GM12878 (cell line): ENCODE measurements around the gene TSHZ2. TPM values are rescaled to one million over a fixed set of nuclear protein-coding genes. Genes with fewer than 3 reads are reported as not detected.

Experiments used
- ATAC-seq: fragments of 200-7000 bp; cut with Tn5 transposase; 3 replicates; pipeline ENCODE4 v1.9.1; 2020; ENCODE audit warnings: mild to moderate bottlenecking, moderate library complexity
- BruUV-seq: library from RNA; stranded (reverse); fragments of 400-500 nt; replicated peaks from 2 replicates; lab custom pipeline; 2021; lab: Mats Ljungman, UMichigan
- CTCF ChIA-PET: fragments of 300-600 bp; sonication (Branson Sonifier 250); formaldehyde crosslinking; extraction: SDS; loops from one replicate; lab custom pipeline; 2021; ENCODE audit warnings: inconsistent platforms; lab: Yijun Ruan, JAX
- POLR2A ChIA-PET: fragments of 350-600 bp; formaldehyde crosslinking; extraction: SDS; loops from one replicate; lab custom pipeline; 2021; ENCODE audit warnings: inconsistent platforms; lab: Charles Lee
- RAD21 ChIA-PET: fragments of 300-600 bp; sonication (Branson Sonifier 250); formaldehyde crosslinking; loops from one replicate; lab custom pipeline; 2023; ENCODE audit warnings: antibody characterized with exemption; ENCODE audit not compliant: unreplicated experiment; lab: Charles Lee
- SMC1A ChIA-PET: fragments of 300-600 bp; sonication (Branson Sonifier 250); formaldehyde crosslinking; loops from one replicate; lab custom pipeline; 2023; ENCODE audit not compliant: unreplicated experiment, uncharacterized antibody; lab: Charles Lee
- DNase-seq: peaks from one replicate; pipeline ENCODE4 v3.0.0-alpha.2; 2011; ENCODE audit warnings: low read depth, low spot score
- FAIRE-seq: peaks from 3 replicates; lab custom pipeline; 2011; peaks lifted over from hg19 to GRCh38; lab: Jason Lieb, UNC
- H2AFZ ChIP-seq: 2 replicates; pipeline ENCODE4 v1.6.0; 2011; ENCODE audit warnings: low read depth, low read length, control low read depth; ENCODE audit not compliant: control insufficient read depth
- H3K27ac ChIP-seq: 2 replicates; pipeline ENCODE4 v1.5.1; 2011; ENCODE audit warnings: control low read depth; ENCODE audit not compliant: control insufficient read depth, insufficient read depth
- H3K27me3 ChIP-seq, 2 experiments: replicated peaks in 1 of 2; 2 replicates each; pipeline versions ENCODE4 v1.6.0 to v1.6.1; 2011; ENCODE audit warnings: low read length in 1 of 2; ENCODE audit not compliant: control insufficient read depth in 2 of 2, insufficient read depth in 2 of 2
- H3K36me3 ChIP-seq, 2 experiments: 2 replicates each; pipeline ENCODE4 v1.5.1; 2011; ENCODE audit warnings: low read length in 1 of 2; ENCODE audit not compliant: control insufficient read depth in 2 of 2, insufficient read depth in 2 of 2
- H3K4me1 ChIP-seq: 2 replicates; pipeline ENCODE4 v1.6.1; 2011; ENCODE audit warnings: mild to moderate bottlenecking, low read length, moderate library complexity, mixed read lengths; ENCODE audit not compliant: control insufficient read depth, insufficient read depth
- H3K4me2 ChIP-seq: 2 replicates; pipeline ENCODE4 v1.6.0; 2011; ENCODE audit warnings: control low read depth; ENCODE audit not compliant: control insufficient read depth, insufficient read depth
- H3K4me3 ChIP-seq: fragments of 200-600 bp; sonication (generic); 2 replicates; pipeline ENCODE4 v1.5.1; 2016
- H3K79me2 ChIP-seq: 2 replicates; pipeline ENCODE4 v1.6.0; 2011; ENCODE audit warnings: low read length; ENCODE audit not compliant: control insufficient read depth, insufficient read depth
- H3K9ac ChIP-seq: 2 replicates; pipeline ENCODE4 v1.8.0; 2011; ENCODE audit warnings: low read length, control low read depth, mixed read lengths; ENCODE audit not compliant: control insufficient read depth, insufficient read depth
- H3K9me3 ChIP-seq: replicated peaks from 3 replicates; pipeline ENCODE4 v1.5.1; 2011; ENCODE audit warnings: mild to moderate bottlenecking, low read length; ENCODE audit not compliant: control insufficient read depth, insufficient read depth
- H4K20me1 ChIP-seq: 2 replicates; pipeline ENCODE4 v1.6.0; 2011; ENCODE audit not compliant: control insufficient read depth, insufficient read depth
- ASH2L ChIP-seq: fragments of 300-600, 200-600 bp; sonication (generic); IDR thresholded peaks from 2 replicates; pipeline ENCODE4 v1.6.1; 2017; ENCODE audit warnings: low read depth, mild to moderate bottlenecking, borderline replicate concordance
- CHD2 ChIP-seq: IDR thresholded peaks from 2 replicates; pipeline ENCODE4 v1.6.1; 2011; ENCODE audit warnings: low read depth, low read length, improper control_type of control experiment, borderline replicate concordance
- IRF5 ChIP-seq: fragments of 450-650 bp; IDR thresholded peaks from 2 replicates; pipeline ENCODE4 v1.6.1; 2017; ENCODE audit warnings: borderline replicate concordance
- MYC ChIP-seq: IDR thresholded peaks from 2 replicates; pipeline ENCODE4 v1.6.1; 2011; ENCODE audit warnings: mild to moderate bottlenecking, low read length, moderate library complexity, inconsistent platforms; ENCODE audit not compliant: insufficient read depth, insufficient replicate concordance, insufficient read length, severe bottlenecking
- NFIC ChIP-seq: IDR thresholded peaks from 2 replicates; pipeline ENCODE4 v1.6.1; 2012; ENCODE audit warnings: low read depth, mild to moderate bottlenecking, inconsistent platforms, low read length, moderate library complexity
- PML ChIP-seq: IDR thresholded peaks from 2 replicates; pipeline ENCODE4 v1.6.1; 2012; ENCODE audit warnings: low read length, inconsistent platforms
- POLR2A ChIP-seq: IDR thresholded peaks from 2 replicates; pipeline ENCODE4 v1.6.1; 2011; ENCODE audit warnings: low read depth, mild to moderate bottlenecking, low read length
- RCOR1 ChIP-seq: conservative IDR thresholded peaks from 2 replicates; pipeline ENCODE4 v1.6.1; 2012; ENCODE audit warnings: low read depth, low read length, improper control_type of control experiment
- RELA ChIP-seq: fragments of 450-650 bp; IDR thresholded peaks from 2 replicates; pipeline ENCODE4 v1.8.0; 2014; ENCODE audit warnings: borderline replicate concordance; ENCODE audit not compliant: partially characterized antibody
- STAT3 ChIP-seq: IDR thresholded peaks from 2 replicates; pipeline ENCODE4 v1.6.1; 2011; ENCODE audit warnings: low read depth, low read length, improper control_type of control experiment
- ZBTB40 ChIP-seq: fragments of 450-650 bp; IDR thresholded peaks from 2 replicates; pipeline ENCODE4 v1.6.1; 2016; ENCODE audit warnings: mild to moderate bottlenecking, moderate library complexity, borderline replicate concordance
- WGBS: methylation state at CpG from one replicate; pipeline ENCODE4 v1.1.6; 2016; ENCODE audit warnings: low lambda C conversion rate; ENCODE audit not compliant: insufficient replicate concordance, insufficient coverage; ENCODE audit errors: missing lambda C conversion rate; 5-methylcytosine and 5-hydroxymethylcytosine counted together
- in situ Hi-C: fragments of 300-500 bp; cut with MboI; formaldehyde crosslinking; loops from 9 replicates; pipeline ENCODE4 v1.14.3; 2018; ENCODE audit warnings: mixed read lengths
- intact Hi-C: fragments of 100-400 bp; cut with micrococcal nuclease; formaldehyde crosslinking; loops from one replicate; pipeline ENCODE4 v1.14.2; 2022; ENCODE audit not compliant: unreplicated experiment
- polyA plus RNA-seq, 11 experiments: library from polyadenylated mRNA; depleted of rRNA in 4 of 11; unstranded in 6 of 11; stranded (reverse) in 5 of 11; fragments of >200 nt; fragmentation: Nextera tagmentation in 4 of 11; fragmentation: Illumina TruSeq in 1 of 11; extraction: Ambion mirVana in 4 of 11; extraction: Trizol in 1 of 11; gene quantifications; 1 replicate in 1 of 11; 2 replicates in 10 of 11; pipeline versions ENCODE4 v1.2.1 to v1.2.3, GENCODE V29; 2011 to 2016; ENCODE audit warnings: inconsistent platforms in 2 of 11, missing spikeins in 2 of 11, low read depth in 1 of 11
- total RNA-seq, 4 experiments: library from RNA; depleted of rRNA in 3 of 4; stranded (reverse); fragments of >200 nt in 3 of 4; fragmentation: Illumina TruSeq in 1 of 4; extraction: Trizol in 1 of 4; gene quantifications; 2 replicates each; pipeline versions ENCODE4 v1.2.1 to v1.2.3, GENCODE V29; 2013 to 2021
- TF ChIP-seq, protein P1 (sequence below): fragments of 450-650 bp; IDR thresholded peaks from 2 replicates; pipeline ENCODE4 v1.6.1; 2017; ENCODE audit warnings: low read depth, mild to moderate bottlenecking, moderate library complexity

Gene TSHZ2
- total and polyA plus RNA-seq, 10 of the 15 experiments (the other 5 are each of a cell fraction or from before 2014, with no cell fraction given): 0.01 to 0.86 (median 0.13) TPM; not detected in 2

DNA sequence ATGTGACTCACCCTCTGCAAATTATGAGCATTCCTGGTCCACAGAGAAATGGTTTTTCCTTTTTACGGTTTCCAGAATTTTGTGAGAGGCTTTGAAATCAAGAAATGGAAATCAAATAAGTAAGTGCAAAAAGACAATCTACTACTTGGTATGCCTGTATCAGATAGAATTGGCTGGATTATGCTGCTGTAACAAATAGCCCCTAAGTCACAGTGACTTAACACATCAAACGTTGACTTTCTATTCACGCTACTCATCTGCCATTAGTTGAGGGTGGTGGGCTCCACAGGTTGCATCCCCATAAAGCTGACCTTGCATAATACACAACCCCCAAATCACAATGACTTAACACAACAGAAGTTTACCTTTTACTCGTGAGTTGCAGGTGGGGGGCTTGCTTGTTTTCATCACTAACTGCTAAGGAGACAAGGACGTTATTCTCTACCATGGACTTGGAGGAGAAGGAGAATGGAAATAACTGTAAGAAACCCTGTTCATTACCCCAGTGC is 44.4 kb downstream of the TSHZ2 start:
- H3K9ac ChIP-seq: no peak overlapping the region
- H2AFZ ChIP-seq: no peak overlapping the region
- no peak overlapping the region for H3K27ac ChIP-seq
- no peak for ATAC-seq
- in situ Hi-C loops (no loop called here), intact Hi-C loops (no loop called here)
- no peaks in the 10 kb centered on the region for H3K27me3 ChIP-seq
- WGBS: 68% methylated on average over 5 of the region's 5 CpGs
- H3K4me2 ChIP-seq: no peak overlapping the region
- no peak for DNase-seq
- TF ChIP-seq RCOR1: no peak
- TF ChIP-seq, protein P1, sequence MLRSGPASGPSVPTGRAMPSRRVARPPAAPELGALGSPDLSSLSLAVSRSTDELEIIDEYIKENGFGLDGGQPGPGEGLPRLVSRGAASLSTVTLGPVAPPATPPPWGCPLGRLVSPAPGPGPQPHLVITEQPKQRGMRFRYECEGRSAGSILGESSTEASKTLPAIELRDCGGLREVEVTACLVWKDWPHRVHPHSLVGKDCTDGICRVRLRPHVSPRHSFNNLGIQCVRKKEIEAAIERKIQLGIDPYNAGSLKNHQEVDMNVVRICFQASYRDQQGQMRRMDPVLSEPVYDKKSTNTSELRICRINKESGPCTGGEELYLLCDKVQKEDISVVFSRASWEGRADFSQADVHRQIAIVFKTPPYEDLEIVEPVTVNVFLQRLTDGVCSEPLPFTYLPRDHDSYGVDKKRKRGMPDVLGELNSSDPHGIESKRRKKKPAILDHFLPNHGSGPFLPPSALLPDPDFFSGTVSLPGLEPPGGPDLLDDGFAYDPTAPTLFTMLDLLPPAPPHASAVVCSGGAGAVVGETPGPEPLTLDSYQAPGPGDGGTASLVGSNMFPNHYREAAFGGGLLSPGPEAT: no peak
- no peak for TF ChIP-seq PML
- no peak for TF ChIP-seq MYC
- no peak for TF ChIP-seq ZBTB40
- TF ChIP-seq IRF5: no peak
- TF ChIP-seq ASH2L: no peak
- no peak for TF ChIP-seq CHD2
- TF ChIP-seq STAT3: no peak
- TF ChIP-seq NFIC: no peak
- TF ChIP-seq POLR2A: no peak
- no peak for TF ChIP-seq RELA
- FAIRE-seq: no peak
- ChIA-PET CTCF (interaction anchor here (0.9 kb wide), 1 partner anchor 65 kb away, joined by 3 read pairs; no protein-coding TSS in a partner anchor), POLR2A (no interaction called here), SMC1A (no interaction called here), RAD21 (no interaction called here)
- BruUV-seq: no TSS peak
- no peaks in the 10 kb centered on the region for H3K79me2 ChIP-seq
- H3K4me3 ChIP-seq: no peak overlapping the region
- H4K20me1 ChIP-seq: no peaks in the 10 kb centered on the region
- H3K36me3 ChIP-seq: no peaks in the 10 kb centered on the region
- no peaks in the 10 kb centered on the region for H3K4me1 ChIP-seq
- H3K9me3 ChIP-seq: no peaks in the 10 kb centered on the region; the same call in 2 of the 3 replicates
